ENCODE results near the gene PHF2. TPM values are rescaled to one million over a fixed set of nuclear protein-coding genes. Genes with fewer than 3 reads are reported as not detected.

PHF2 gene
- total RNA-seq, 1 experiment from 2014 or later: 10.3 TPM

- no peaks in the 10 kb centered on the region for H3K36me3 ChIP-seq (ENCODE audit: control insufficient read depth, insufficient read depth, low read length)
- Mint-ChIP-seq H3K27ac (ENCODE audit: unreplicated experiment) (peak overlapping the region; percentile 55), H3K4me3 (ENCODE audit: unreplicated experiment) (peak overlapping the region; percentile 68), H3K27me3 (ENCODE audit: insufficient read depth, unreplicated experiment) (no peaks in the 10 kb centered on the region), H3K36me3 (ENCODE audit: insufficient read depth, unreplicated experiment) (no peaks in the 10 kb centered on the region), H3K4me1 (ENCODE audit: low read depth, unreplicated experiment) (peaks cover 14% of the 10 kb centered on the region), H3K9me3 (ENCODE audit: unreplicated experiment) (no peaks in the 10 kb centered on the region)
- H3K4me1 ChIP-seq: peaks cover 11% of the 10 kb centered on the region
- CTCF ChIA-PET: no interaction called here
- DNase-seq: peak in 1 of 2 experiments; percentile 12
- no peaks in the 10 kb centered on the region for H3K9me3 ChIP-seq
- intact Hi-C loops (cut with micrococcal nuclease; ENCODE audit: unreplicated experiment): no loop called here
- H3K27me3 ChIP-seq (replicated peaks; ENCODE audit: control insufficient read depth, insufficient read depth, low read length): no peaks in the 10 kb centered on the region
- BruUV-seq (replicated peaks): no TSS peak
- peak overlapping the region; percentile 46 for H3K4me3 ChIP-seq (ENCODE audit: low read depth, low read length)
- TF ChIP-seq CTCF (IDR thresholded peaks at IDR 0.05; ENCODE audit: insufficient read depth in 1 of 2, low read depth in 1 of 2, low read length in 1 of 2, severe bottlenecking in 1 of 2, unreplicated experiment in 1 of 2): no peak
- POLR2A ChIA-PET: no interaction called here
Observed at GRCh38 chr9:93577078-93577974, 942 bp downstream of the PHF2 start.

GRCh38 chr9:93577975-93578682 is 1.7 kb downstream of the PHF2 start:
- no peaks in the 10 kb centered on the region for H3K27me3 Mint-ChIP-seq (ENCODE audit: insufficient read depth, unreplicated experiment)
- H3K9me3 Mint-ChIP-seq (ENCODE audit: unreplicated experiment): no peaks in the 10 kb centered on the region
- TF ChIP-seq CTCF (IDR thresholded peaks at IDR 0.05; ENCODE audit: insufficient read depth in 1 of 2, low read depth in 1 of 2, low read length in 1 of 2, severe bottlenecking in 1 of 2, unreplicated experiment in 1 of 2): no peak
- Histone ChIP-seq H3K27me3 (replicated peaks; ENCODE audit: control insufficient read depth, insufficient read depth, low read length) (no peaks in the 10 kb centered on the region), H3K36me3 (ENCODE audit: control insufficient read depth, insufficient read depth, low read length) (no peaks in the 10 kb centered on the region), H3K4me3 (ENCODE audit: low read depth, low read length) (no peak overlapping the region), H3K4me1 (peaks cover 11% of the 10 kb centered on the region), H3K9me3 (no peaks in the 10 kb centered on the region)
- peaks cover 14% of the 10 kb centered on the region for H3K4me1 Mint-ChIP-seq (ENCODE audit: low read depth, unreplicated experiment)
- ChIA-PET CTCF (no interaction called here), POLR2A (no interaction called here)
- peak overlapping the region; percentile 68 for H3K4me3 Mint-ChIP-seq (ENCODE audit: unreplicated experiment)
- H3K36me3 Mint-ChIP-seq (ENCODE audit: insufficient read depth, unreplicated experiment): no peaks in the 10 kb centered on the region
- BruUV-seq (replicated peaks): no TSS peak
- H3K27ac Mint-ChIP-seq (ENCODE audit: unreplicated experiment): peak overlapping the region; percentile 55
- DNase-seq: no peak
- intact Hi-C loops (cut with micrococcal nuclease; ENCODE audit: unreplicated experiment): no loop called here

GRCh38 chr9:93578844-93579243 is 2.5 kb downstream of the PHF2 start:
- no peak overlapping the region for H3K27ac Mint-ChIP-seq (ENCODE audit: unreplicated experiment)
- peaks cover 14% of the 10 kb centered on the region for H3K4me1 Mint-ChIP-seq (ENCODE audit: low read depth, unreplicated experiment)
- DNase-seq: no peak
- no peak for TF ChIP-seq CTCF (IDR thresholded peaks at IDR 0.05; ENCODE audit: insufficient read depth in 1 of 2, low read depth in 1 of 2, low read length in 1 of 2, severe bottlenecking in 1 of 2, unreplicated experiment in 1 of 2)
- H3K9me3 ChIP-seq: no peaks in the 10 kb centered on the region
- POLR2A ChIA-PET: no interaction called here
- no peaks in the 10 kb centered on the region for H3K36me3 Mint-ChIP-seq (ENCODE audit: insufficient read depth, unreplicated experiment)
- no peaks in the 10 kb centered on the region for H3K27me3 Mint-ChIP-seq (ENCODE audit: insufficient read depth, unreplicated experiment)
- intact Hi-C loops (cut with micrococcal nuclease; ENCODE audit: unreplicated experiment): no loop called here
- H3K27me3 ChIP-seq (replicated peaks; ENCODE audit: control insufficient read depth, insufficient read depth, low read length): no peaks in the 10 kb centered on the region
- H3K9me3 Mint-ChIP-seq (ENCODE audit: unreplicated experiment): no peaks in the 10 kb centered on the region
- CTCF ChIA-PET: no interaction called here
- H3K36me3 ChIP-seq (ENCODE audit: control insufficient read depth, insufficient read depth, low read length): no peaks in the 10 kb centered on the region
- H3K4me3 ChIP-seq (ENCODE audit: low read depth, low read length): no peak overlapping the region
- no peak overlapping the region for H3K4me3 Mint-ChIP-seq (ENCODE audit: unreplicated experiment)
- H3K4me1 ChIP-seq: peaks cover 11% of the 10 kb centered on the region
- BruUV-seq (replicated peaks): no TSS peak
